ENCODE results near the gene PPIP5K2.

The PPIP5K2 gene

GRCh38 chr5:103109277-103109676 is 10.8 kb upstream of the PPIP5K2 start:
- DNase-seq (ENCODE audit: low read depth), result no peak
- H3K4me3 ChIP-seq (ENCODE audit: low read length), result no peak overlapping the region
- no peak for TF ChIP-seq CTCF (IDR thresholded peaks at IDR 0.05; ENCODE audit: insufficient read depth, low read depth, low read length, missing control alignments)

GRCh38 chr5:103110403-103110802 is 9.7 kb upstream of the PPIP5K2 start:
- no peak for TF ChIP-seq CTCF (IDR thresholded peaks at IDR 0.05; ENCODE audit: insufficient read depth, low read depth, low read length, missing control alignments)
- no peak for DNase-seq (ENCODE audit: low read depth)
- H3K4me3 ChIP-seq (ENCODE audit: low read length), result no peak overlapping the region

DNA sequence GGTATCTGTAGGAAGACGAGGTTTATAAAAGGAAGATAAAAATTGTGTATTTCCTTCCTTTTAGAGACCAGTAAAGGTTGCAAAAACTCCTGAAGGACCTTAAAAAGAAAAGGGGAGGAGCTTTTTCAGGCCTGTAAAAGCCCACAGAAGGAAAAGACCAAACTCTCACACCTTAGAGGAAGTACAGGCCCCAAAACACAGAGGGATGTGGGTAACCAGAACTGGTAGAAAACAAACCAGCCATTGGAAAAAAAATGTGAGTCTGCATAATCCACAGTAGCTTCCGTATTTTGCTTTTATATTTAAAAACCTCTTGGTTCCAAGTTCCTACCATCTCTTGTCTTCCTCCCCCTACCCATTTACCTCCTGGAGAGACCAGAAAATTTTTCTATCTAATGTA is 8.6 kb upstream of the PPIP5K2 start:
- no peak for TF ChIP-seq CTCF (IDR thresholded peaks at IDR 0.05; ENCODE audit: insufficient read depth, low read depth, low read length, missing control alignments)
- no peak overlapping the region for H3K4me3 ChIP-seq (ENCODE audit: low read length)
- no peak for DNase-seq (ENCODE audit: low read depth)

DNA sequence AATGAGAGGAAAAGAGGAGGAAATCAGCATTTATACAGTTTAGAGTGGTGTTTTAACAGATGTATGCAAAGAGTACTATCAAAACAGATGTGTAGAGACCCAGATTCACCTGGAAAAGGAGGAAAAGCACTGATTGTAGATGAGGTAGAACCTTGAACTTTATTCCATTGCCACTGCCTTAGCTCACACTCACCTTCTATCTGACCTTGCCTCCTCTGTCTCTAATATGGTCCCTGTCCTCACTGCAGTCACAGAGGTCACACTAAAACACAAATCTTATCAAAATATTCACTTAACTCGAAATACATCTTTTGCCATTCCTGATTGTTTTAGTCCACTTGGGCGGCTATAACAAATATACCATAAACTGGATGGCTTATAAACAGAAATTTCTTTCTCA is 7.2 kb upstream of the PPIP5K2 start:
- no peak for TF ChIP-seq CTCF (IDR thresholded peaks at IDR 0.05; ENCODE audit: insufficient read depth, low read depth, low read length, missing control alignments)
- no peak for DNase-seq (ENCODE audit: low read depth)
- H3K4me3 ChIP-seq (ENCODE audit: low read length), result no peak overlapping the region

- no peak for DNase-seq (ENCODE audit: low read depth)
- no peak for TF ChIP-seq CTCF (IDR thresholded peaks at IDR 0.05; ENCODE audit: insufficient read depth, low read depth, low read length, missing control alignments)
- no peak overlapping the region for H3K4me3 ChIP-seq (ENCODE audit: low read length)
These were observed 5.7 kb upstream of the PPIP5K2 start for GRCh38 chr5:103114440-103114839.

- H3K4me3 ChIP-seq (ENCODE audit: low read length), result no peak overlapping the region
- DNase-seq (ENCODE audit: low read depth), result no peak
These were observed 2.6 kb upstream of the PPIP5K2 start for GRCh38 chr5:103117471-103117991.

More at GRCh38 chr5:103117471-103117991, 2.6 kb upstream of the PPIP5K2 start:
- TF ChIP-seq CTCF (IDR thresholded peaks at IDR 0.05; ENCODE audit: insufficient read depth, low read depth, low read length, missing control alignments), result no peak
